Measurements from ENCODE around the gene INAFM2.

DNA sequence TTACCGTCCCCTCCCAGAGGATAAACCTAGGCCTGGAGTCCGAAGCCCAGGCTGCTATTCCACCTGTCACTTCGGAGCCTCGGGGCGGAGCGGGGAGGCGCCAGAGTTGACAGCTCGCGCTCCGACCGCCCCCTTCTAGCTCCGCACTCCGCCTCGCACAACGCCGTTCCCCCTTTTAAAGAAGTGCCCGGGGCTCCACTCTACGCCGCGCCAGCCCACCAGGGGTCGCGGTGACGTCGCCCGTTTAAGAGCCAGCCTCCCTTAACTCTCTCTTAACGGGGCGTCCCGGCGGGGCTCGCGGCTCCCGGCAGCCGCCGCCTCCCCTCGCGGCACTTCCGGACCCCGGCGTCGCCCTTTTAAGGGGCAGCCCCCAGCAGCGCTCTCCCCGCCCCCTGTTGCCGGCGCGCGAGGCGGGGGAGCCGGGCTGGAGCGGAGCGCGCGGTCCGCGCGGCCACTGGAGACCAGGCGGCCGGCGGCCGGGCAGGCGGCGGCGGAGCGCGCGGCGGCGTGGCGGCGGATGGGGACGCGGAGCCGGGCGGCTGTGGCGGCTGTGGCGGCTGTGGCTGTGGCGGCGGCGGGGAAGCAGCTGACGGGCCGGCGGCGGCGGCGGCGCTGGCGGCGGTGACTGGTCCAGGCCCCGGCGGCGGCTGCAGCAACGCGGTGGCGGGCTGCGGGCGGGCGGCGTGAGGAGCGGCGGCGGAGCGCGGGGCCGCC lies at the start of gene INAFM2:
- TF ChIP-seq, protein P1, sequence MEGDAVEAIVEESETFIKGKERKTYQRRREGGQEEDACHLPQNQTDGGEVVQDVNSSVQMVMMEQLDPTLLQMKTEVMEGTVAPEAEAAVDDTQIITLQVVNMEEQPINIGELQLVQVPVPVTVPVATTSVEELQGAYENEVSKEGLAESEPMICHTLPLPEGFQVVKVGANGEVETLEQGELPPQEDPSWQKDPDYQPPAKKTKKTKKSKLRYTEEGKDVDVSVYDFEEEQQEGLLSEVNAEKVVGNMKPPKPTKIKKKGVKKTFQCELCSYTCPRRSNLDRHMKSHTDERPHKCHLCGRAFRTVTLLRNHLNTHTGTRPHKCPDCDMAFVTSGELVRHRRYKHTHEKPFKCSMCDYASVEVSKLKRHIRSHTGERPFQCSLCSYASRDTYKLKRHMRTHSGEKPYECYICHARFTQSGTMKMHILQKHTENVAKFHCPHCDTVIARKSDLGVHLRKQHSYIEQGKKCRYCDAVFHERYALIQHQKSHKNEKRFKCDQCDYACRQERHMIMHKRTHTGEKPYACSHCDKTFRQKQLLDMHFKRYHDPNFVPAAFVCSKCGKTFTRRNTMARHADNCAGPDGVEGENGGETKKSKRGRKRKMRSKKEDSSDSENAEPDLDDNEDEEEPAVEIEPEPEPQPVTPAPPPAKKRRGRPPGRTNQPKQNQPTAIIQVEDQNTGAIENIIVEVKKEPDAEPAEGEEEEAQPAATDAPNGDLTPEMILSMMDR (IDR thresholded peaks at IDR 0.05; ENCODE audit: low read depth, low read length, missing input control) = peak; percentile 50
- TF ChIP-seq RAD21 (IDR thresholded peaks at IDR 0.05) (peak; percentile 49 to 61), EGR1 (IDR thresholded peaks at IDR 0.05; ENCODE audit: low read depth in 2 of 2) (peak in 1 of 2 donors; percentile 63), FOXA1 (IDR thresholded peaks at IDR 0.05) (no peak), HNF4A (conservative IDR thresholded peaks at IDR 0.05) (peak in 1 of 2 donors; percentile 31), NR2F2 (IDR thresholded peaks at IDR 0.05) (no peak), TAF1 (conservative IDR thresholded peaks at IDR 0.05) (no peak), RXRA (IDR thresholded peaks at IDR 0.05) (no peak), SP1 (IDR thresholded peaks at IDR 0.05) (peak; percentile 60), YY1 (IDR thresholded peaks at IDR 0.05) (peak; percentile 63)
- TF ChIP-seq, protein P2, sequence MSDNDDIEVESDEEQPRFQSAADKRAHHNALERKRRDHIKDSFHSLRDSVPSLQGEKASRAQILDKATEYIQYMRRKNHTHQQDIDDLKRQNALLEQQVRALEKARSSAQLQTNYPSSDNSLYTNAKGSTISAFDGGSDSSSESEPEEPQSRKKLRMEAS (IDR thresholded peaks at IDR 0.05) = peak; percentile 73
- TF ChIP-seq, protein P3, sequence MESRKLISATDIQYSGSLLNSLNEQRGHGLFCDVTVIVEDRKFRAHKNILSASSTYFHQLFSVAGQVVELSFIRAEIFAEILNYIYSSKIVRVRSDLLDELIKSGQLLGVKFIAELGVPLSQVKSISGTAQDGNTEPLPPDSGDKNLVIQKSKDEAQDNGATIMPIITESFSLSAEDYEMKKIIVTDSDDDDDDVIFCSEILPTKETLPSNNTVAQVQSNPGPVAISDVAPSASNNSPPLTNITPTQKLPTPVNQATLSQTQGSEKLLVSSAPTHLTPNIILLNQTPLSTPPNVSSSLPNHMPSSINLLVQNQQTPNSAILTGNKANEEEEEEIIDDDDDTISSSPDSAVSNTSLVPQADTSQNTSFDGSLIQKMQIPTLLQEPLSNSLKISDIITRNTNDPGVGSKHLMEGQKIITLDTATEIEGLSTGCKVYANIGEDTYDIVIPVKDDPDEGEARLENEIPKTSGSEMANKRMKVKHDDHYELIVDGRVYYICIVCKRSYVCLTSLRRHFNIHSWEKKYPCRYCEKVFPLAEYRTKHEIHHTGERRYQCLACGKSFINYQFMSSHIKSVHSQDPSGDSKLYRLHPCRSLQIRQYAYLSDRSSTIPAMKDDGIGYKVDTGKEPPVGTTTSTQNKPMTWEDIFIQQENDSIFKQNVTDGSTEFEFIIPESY (IDR thresholded peaks at IDR 0.05) = no peak
- TF ChIP-seq, protein P4, sequence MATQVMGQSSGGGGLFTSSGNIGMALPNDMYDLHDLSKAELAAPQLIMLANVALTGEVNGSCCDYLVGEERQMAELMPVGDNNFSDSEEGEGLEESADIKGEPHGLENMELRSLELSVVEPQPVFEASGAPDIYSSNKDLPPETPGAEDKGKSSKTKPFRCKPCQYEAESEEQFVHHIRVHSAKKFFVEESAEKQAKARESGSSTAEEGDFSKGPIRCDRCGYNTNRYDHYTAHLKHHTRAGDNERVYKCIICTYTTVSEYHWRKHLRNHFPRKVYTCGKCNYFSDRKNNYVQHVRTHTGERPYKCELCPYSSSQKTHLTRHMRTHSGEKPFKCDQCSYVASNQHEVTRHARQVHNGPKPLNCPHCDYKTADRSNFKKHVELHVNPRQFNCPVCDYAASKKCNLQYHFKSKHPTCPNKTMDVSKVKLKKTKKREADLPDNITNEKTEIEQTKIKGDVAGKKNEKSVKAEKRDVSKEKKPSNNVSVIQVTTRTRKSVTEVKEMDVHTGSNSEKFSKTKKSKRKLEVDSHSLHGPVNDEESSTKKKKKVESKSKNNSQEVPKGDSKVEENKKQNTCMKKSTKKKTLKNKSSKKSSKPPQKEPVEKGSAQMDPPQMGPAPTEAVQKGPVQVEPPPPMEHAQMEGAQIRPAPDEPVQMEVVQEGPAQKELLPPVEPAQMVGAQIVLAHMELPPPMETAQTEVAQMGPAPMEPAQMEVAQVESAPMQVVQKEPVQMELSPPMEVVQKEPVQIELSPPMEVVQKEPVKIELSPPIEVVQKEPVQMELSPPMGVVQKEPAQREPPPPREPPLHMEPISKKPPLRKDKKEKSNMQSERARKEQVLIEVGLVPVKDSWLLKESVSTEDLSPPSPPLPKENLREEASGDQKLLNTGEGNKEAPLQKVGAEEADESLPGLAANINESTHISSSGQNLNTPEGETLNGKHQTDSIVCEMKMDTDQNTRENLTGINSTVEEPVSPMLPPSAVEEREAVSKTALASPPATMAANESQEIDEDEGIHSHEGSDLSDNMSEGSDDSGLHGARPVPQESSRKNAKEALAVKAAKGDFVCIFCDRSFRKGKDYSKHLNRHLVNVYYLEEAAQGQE (IDR thresholded peaks at IDR 0.05) = peak; percentile 53
- TF ChIP-seq, protein P5, sequence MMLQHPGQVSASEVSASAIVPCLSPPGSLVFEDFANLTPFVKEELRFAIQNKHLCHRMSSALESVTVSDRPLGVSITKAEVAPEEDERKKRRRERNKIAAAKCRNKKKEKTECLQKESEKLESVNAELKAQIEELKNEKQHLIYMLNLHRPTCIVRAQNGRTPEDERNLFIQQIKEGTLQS (IDR thresholded peaks at IDR 0.05) = no peak

Measured in liver (tissue), 3 donors.